Measurements from ENCODE around the gene SMYD3.

DNA sequence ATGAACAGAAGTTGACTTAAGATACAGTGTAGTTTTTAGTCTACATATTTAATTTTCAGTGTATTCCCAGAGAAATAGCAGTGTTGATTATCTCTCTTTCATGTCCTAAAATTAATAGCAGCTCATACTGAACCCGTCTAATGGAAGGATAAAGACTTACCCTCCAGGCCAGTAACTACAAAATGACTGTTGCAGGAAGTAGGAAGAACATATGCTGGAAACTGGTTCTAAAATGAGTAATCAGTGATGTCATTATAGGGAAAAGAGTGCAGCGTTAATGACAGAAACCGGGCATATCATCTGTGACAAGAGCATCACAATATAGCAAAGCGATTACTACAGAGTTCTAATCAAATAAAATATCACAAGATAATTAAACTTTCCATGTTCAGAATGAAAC, 385.5 kb downstream of the SMYD3 start:
- TF ChIP-seq, protein P1, sequence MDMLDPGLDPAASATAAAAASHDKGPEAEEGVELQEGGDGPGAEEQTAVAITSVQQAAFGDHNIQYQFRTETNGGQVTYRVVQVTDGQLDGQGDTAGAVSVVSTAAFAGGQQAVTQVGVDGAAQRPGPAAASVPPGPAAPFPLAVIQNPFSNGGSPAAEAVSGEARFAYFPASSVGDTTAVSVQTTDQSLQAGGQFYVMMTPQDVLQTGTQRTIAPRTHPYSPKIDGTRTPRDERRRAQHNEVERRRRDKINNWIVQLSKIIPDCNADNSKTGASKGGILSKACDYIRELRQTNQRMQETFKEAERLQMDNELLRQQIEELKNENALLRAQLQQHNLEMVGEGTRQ (IDR thresholded peaks at IDR 0.05; ENCODE audit: low read depth, low read length): no peak
- TF ChIP-seq, protein P2, sequence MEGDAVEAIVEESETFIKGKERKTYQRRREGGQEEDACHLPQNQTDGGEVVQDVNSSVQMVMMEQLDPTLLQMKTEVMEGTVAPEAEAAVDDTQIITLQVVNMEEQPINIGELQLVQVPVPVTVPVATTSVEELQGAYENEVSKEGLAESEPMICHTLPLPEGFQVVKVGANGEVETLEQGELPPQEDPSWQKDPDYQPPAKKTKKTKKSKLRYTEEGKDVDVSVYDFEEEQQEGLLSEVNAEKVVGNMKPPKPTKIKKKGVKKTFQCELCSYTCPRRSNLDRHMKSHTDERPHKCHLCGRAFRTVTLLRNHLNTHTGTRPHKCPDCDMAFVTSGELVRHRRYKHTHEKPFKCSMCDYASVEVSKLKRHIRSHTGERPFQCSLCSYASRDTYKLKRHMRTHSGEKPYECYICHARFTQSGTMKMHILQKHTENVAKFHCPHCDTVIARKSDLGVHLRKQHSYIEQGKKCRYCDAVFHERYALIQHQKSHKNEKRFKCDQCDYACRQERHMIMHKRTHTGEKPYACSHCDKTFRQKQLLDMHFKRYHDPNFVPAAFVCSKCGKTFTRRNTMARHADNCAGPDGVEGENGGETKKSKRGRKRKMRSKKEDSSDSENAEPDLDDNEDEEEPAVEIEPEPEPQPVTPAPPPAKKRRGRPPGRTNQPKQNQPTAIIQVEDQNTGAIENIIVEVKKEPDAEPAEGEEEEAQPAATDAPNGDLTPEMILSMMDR (conservative IDR thresholded peaks at IDR 0.05; ENCODE audit: low read depth, low read length): no peak
- TF ChIP-seq RAD21 (IDR thresholded peaks at IDR 0.05; ENCODE audit: low read length) (no peak), CHD1 (IDR thresholded peaks at IDR 0.05; ENCODE audit: low read depth, low read length) (no peak), POLR2A (IDR thresholded peaks at IDR 0.05; ENCODE audit: low read depth, low read length) (no peak), MAZ (IDR thresholded peaks at IDR 0.05; ENCODE audit: borderline replicate concordance, low read depth, low read length) (no peak), SMC3 (IDR thresholded peaks at IDR 0.05; ENCODE audit: low read depth, low read length) (no peak)
- TF ChIP-seq, protein P3, sequence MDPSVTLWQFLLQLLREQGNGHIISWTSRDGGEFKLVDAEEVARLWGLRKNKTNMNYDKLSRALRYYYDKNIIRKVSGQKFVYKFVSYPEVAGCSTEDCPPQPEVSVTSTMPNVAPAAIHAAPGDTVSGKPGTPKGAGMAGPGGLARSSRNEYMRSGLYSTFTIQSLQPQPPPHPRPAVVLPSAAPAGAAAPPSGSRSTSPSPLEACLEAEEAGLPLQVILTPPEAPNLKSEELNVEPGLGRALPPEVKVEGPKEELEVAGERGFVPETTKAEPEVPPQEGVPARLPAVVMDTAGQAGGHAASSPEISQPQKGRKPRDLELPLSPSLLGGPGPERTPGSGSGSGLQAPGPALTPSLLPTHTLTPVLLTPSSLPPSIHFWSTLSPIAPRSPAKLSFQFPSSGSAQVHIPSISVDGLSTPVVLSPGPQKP (IDR thresholded peaks at IDR 0.05; ENCODE audit: borderline replicate concordance, low read depth, low read length): no peak
